Left cardiac atrium (tissue), 4 donors: Measurements from ENCODE around the gene APOL4. TPM values are rescaled to one million over a fixed set of nuclear protein-coding genes. Genes with fewer than 3 reads are reported as not detected.

Experiments used
- ATAC-seq, 2 donors: fragments of 200-7000 bp; cut with Tn5 transposase; one replicate each; pipeline ENCODE4 v1.9.1; 2020; ENCODE audit warnings: mild to moderate bottlenecking in 2 of 2, moderate library complexity in 2 of 2
- DNase-seq: peaks from one replicate; pipeline ENCODE4 v3.0.0-alpha.2; 2020
- intact Hi-C, 2 donors: fragments of 100-400 bp; cut with DNase I; formaldehyde crosslinking; loops; one replicate each; pipeline versions ENCODE4 v1.14.1 to v1.15.1; 2022 to 2023
- total RNA-seq, 2 donors: library from RNA; stranded (reverse); fragmentation: NEBNext Ultra II Directional; extraction: Animal tissue kit (Norgen Biotek cat#: 25700); gene quantifications; one replicate each; pipeline ENCODE4 v1.2.1, GENCODE V29; 2021
- donor health status: DM: no; HTN: yes; CAD: no.
- donor health status: DM: no; HTN: yes; CAD: no; lungs with severe emphysema.
- donor health status: DM: yes; HTN: yes; CAD: no.
- donor health status: Dilated cardiomyopathy.

Gene APOL4
- total RNA-seq, 2 donors from 2014 or later: 10.8 to 11.4 TPM

GRCh38 chr22:36149441-36149840 lies 52.2 kb downstream of the APOL4 start:
- no peak for DNase-seq
- ATAC-seq: no peak
- intact Hi-C loops: loop anchor here (5.0 to 10.0 kb wide), 4 partner anchors 33 to 335 kb away; partner anchors contain the start of gene TXN2 (in 1 of the 2)

GRCh38 chr22:36148411-36148810 lies 53.2 kb downstream of the APOL4 start:
- ATAC-seq: no peak
- no peak for DNase-seq
- intact Hi-C loops: loop anchor here (5.0 to 10.0 kb wide), 4 partner anchors 34 to 336 kb away; partner anchors contain the start of gene TXN2 (in 1 of the 2)

GRCh38 chr22:36147196-36147791 lies 54.3 kb downstream of the APOL4 start:
- intact Hi-C loops: loop anchor here (5.0 to 10.0 kb wide), 4 partner anchors 35 to 338 kb away; partner anchors contain the start of gene TXN2 (in 1 of the 2)
- no peak for DNase-seq
- no peak for ATAC-seq

- intact Hi-C loops: loop anchor here (2.0 to 10.0 kb wide), 5 partner anchors 35 to 339 kb away; partner anchors contain the start of gene TXN2 (in 1 of the 2)
- ATAC-seq (peak; percentile 19 to 20), DNase-seq (no peak)
These were observed 55.7 kb downstream of the APOL4 start for GRCh38 chr22:36145881-36146280.

- intact Hi-C loops: loop anchor here (2.0 to 10.0 kb wide), 5 partner anchors 36 to 340 kb away; partner anchors contain the start of gene TXN2 (in 1 of the 2)
- DNase-seq: peak; percentile 66
- ATAC-seq: peak; percentile 87 to 88
These were observed 56.6 kb downstream of the APOL4 start for GRCh38 chr22:36144886-36145541.

- DNase-seq: no peak
- no peak for ATAC-seq
- intact Hi-C loops: loop anchor here in 1 of 2 donors (2.0 to 10.0 kb wide), 3 partner anchors 37 to 341 kb away; partner anchors contain the start of gene TXN2
These were observed 57.7 kb downstream of the APOL4 start for GRCh38 chr22:36143956-36144355.

GRCh38 chr22:36143066-36143815 lies 58.4 kb downstream of the APOL4 start:
- intact Hi-C loops: loop anchor here in 1 of 2 donors (10.0 kb wide), 2 partner anchors 82 to 342 kb away; partner anchors contain the start of gene TXN2
- ATAC-seq: no peak

GRCh38 chr22:36141481-36141880 lies 60.1 kb downstream of the APOL4 start:
- intact Hi-C loops: loop anchor here in 1 of 2 donors (10.0 kb wide), 2 partner anchors 83 to 343 kb away; partner anchors contain the start of gene TXN2
- ATAC-seq: no peak

More at GRCh38 chr22:36143066-36143815, 58.4 kb downstream of the APOL4 start:
- no peak for DNase-seq

More at GRCh38 chr22:36141481-36141880, 60.1 kb downstream of the APOL4 start:
- no peak for DNase-seq

Other genes starting within 250 kb of the APOL4 start
- gene RBFOX2, start 173.0 kb downstream of the APOL4 start, total RNA-seq: 10 to 100 TPM; 71.5 to 73.6 TPM
- 10 to 100 TPM; 32.2 to 33.3 TPM for gene APOL3, start 41.1 kb downstream of the APOL4 start, total RNA-seq
- 10 to 100 TPM; 43.8 to 43.9 TPM for gene APOL2, start 37.7 kb upstream of the APOL4 start, total RNA-seq
- 10 to 100 TPM; 26.5 to 40.7 TPM for gene APOL1, start 51.3 kb upstream of the APOL4 start, total RNA-seq
- gene MYH9, start 186.2 kb upstream of the APOL4 start, total RNA-seq: 100 to 1,000 TPM; 225 to 367 TPM